HG02852 (cell line): Measurements from ENCODE around the gene ALG3.
A peak's percentile ranks its signal among the peaks of the same experiment; 100 is the strongest.

Experiments used
- ATAC-seq: cut with Tn5 transposase; IDR thresholded peaks from one replicate; pipeline ENCODE4 v1.9.1; 2021; ENCODE audit warnings: mild to moderate bottlenecking, moderate library complexity; ENCODE audit not compliant: unreplicated experiment

The ALG3 gene

DNA sequence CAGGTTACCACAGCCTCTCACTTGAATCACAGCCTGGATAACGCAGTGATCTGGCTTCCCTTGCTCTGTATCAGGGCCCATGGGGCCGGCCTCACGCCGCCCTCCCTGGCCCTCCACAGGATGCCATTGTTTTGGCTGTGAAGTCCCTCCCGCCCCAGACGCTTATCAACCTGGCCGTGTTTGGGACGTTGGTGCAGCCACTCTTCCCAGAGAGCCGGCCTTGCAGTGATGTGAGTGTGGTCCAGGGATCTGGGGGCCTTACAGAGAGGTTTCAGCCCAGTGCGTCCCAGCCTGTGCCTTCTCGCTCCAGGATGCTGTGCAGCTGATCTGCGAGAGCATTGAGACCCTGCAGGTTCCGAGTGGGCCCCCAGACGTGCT, 12.7 kb downstream of the ALG3 start:
- no peak for ATAC-seq

GRCh38 chr3:184235381-184236032, 13.3 kb downstream of the ALG3 start:
- no peak for ATAC-seq

DNA sequence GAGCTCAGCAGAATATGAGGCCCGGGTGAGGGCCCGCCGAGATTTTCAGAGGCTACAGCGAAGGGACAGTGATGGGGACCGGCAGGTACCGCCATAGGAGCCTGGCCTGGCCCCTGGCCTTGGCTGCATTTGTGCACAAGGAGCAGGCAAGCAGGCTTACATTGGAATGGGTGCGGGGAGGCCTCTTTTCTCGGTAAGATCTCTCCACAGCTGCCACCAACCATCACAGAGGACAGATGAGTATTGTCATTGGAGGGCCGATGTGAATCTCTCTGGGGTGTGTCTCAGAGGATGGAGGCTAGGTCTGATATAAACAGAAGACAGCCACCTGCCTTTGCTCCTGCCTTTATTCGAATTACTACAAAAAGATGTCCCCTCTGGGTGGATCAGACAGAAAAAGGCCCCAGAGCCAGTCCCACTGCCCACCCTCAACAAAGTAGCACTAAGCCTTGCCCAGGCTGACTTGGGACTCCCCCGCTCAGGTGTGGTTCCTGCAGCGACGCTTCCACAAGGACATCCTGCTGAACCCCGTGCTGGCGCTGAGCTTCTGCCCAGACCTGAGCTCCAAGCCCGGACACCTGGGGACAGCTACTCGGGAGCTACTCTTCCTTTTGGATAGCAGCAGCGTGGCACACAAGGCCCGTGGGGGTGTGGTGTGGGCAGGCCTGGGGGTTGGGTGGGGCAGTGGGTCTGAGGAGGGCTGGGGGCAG, 13.9 kb downstream of the ALG3 start:
- no peak for ATAC-seq

DNA sequence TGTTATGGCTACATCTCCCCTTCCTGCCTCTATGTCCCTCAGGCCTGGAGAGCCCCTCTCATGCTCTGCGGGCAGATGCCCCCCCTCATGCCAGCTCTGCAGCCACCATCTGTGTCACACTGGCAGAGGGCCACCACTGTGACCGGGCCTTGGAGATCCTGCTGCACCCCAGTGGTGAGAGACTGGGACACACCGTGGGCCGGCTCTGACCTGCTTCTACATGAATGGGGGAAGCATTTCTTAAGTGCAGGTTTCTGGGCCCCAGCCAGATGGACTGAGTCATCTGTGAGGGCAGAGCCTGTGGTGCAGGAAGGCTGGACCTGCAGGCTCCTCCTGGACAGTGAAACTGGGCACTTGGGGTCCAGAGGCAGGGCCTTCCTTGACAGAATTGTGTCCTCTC, 14.5 kb downstream of the ALG3 start:
- ATAC-seq = no peak

- ATAC-seq = no peak
Measured at GRCh38 chr3:184233127-184233843, 15.5 kb downstream of the ALG3 start.

DNA sequence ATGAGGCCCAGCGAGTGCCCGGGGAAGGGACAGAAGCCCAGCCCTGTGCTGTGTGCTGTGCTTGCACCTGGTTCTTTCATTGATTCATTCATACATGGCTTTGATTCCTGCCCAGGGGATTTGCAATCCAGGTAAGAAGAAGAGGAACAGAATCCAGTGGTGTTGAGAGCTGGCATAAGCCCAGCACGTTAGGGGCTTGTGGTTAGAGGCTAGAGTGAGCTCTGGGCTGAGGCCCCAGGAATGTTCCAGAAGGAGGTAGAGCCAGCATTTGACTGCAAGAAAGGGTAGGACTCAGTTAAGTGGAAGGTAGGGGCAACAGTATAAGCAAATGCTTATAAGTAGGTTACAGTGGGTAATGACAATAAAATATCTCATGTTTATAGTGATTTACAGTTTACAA, 17.1 kb downstream of the ALG3 start:
- no peak for ATAC-seq

DNA sequence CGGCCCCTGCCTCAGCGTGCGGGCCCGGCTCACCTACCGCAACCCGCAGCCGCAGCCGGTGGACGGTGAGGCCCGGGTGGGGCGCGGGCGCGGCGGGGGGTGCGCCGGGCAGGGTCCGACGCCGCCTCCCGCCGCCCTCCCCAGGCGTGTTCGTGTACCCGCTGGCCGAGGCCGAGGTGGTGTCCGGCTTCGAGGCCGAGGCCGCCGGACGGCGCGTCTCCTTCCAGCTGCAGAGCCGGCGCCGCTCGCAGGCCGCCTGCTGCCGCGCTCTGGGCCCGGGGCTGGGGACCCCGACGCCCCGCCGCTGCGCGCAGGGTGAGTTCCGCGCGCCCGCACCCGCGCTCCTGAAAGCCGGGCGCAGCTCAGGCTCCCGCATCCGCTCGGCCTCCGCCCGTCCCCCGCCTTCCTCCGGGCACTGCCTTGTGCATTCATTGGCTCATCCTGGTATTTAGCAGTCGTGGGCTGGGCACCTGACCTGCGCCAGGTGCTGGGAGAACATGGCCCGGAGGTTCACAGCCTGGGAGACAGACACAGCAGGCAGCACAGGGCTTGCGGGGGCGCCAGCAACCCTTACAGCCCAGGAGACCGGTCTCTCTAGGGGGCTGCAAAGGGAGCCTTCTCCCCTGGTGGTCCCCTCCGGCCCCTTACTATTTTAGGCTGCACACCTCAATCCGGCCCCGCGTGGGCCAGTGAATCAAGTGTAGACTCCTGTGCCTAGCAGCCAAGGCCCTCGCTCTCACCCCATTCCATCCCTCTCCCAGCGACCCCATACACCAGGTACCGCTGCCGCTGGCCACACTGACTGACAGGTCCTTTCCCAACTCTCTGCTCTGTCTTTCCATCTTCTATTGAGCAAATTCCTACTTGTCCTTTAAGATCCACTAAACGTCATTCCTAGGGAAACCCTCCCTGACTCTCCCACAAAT, 17.9 kb downstream of the ALG3 start:
- ATAC-seq = no peak

DNA sequence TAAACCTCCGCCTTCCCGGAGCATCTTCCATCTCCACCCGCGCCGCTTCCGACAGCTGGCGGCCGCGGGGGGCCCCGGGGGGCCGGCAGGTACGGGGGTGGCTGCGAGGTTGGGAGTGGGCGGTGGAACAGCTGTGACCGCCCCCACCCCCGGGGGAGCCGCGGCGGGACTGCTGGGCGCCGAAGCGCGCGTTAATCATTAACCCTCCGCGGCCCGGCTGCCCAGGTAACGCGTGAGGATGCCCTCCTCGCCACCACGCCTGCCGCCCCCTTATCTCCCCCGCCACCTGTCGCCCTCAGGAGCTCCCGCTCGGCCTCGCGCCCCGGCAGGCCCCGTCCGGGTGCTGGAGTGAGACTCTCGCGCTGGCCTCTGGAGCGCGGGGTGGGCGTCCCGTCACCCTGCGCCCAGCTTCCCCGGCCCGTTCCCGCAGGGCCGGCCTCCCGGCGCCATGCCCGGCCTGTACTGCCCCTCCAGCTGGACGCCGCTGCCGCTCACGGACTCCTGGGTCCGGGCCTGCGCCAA, 18.6 kb downstream of the ALG3 start:
- ATAC-seq = no peak

GRCh38 chr3:184229394-184230080, 19.2 kb downstream of the ALG3 start, which contains the start of gene VWA5B2:
Gene VWA5B2, plus strand, starts transcription at chr3:184229585. Its CDS starts 944 bp downstream, at chr3:184230529.
- ATAC-seq = peak; percentile 76

- no peak for ATAC-seq
Measured at GRCh38 chr3:184228376-184229137, 20.2 kb downstream of the ALG3 start.

DNA sequence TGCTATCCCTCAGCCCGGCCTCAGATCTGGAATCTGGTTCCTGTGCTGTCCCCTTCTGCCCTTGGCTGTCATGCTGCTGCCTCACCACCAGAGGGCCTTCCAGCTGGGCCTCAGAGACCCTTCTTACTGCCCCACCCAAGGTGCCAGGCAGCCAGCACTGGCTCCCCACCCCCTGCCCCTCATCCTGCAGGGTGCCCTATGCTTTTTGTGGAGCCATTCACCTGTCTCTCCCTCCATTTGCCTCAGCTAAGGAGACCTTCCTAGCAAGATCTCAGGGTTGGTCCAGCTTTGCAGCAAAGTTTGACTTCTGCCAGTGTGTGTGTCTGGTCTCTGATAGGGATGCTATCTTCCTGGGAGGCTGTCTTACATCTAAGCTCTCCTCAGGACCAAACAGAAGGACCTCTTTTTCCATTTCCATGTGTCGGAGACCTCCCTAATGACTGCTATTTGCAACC, 21.3 kb downstream of the ALG3 start:
- ATAC-seq = no peak

GRCh38 chr3:184223946-184224345, 24.8 kb downstream of the ALG3 start:
- ATAC-seq = no peak

- no peak for ATAC-seq
Measured at GRCh38 chr3:184222521-184222920, 26.2 kb downstream of the ALG3 start.

DNA sequence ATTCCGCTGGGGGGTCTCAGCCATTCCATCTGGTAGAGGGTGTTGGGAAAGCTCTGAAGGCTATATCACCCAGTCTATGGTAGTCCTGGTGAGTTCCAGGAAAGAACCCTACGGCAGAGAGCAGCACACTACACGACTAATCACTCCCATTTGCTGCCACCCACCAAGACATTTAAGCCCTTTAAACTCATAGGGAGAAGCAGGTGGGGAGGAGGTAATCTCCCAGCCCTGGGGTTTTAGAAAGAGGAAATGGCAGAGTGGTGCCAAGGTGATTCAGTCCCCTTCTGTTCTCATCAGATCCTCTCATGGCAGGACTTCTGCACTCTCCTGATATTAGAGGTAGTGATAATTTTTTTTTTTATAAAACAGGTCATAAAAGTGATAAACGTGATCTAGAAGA, 29.9 kb downstream of the ALG3 start:
- ATAC-seq = no peak

DNA sequence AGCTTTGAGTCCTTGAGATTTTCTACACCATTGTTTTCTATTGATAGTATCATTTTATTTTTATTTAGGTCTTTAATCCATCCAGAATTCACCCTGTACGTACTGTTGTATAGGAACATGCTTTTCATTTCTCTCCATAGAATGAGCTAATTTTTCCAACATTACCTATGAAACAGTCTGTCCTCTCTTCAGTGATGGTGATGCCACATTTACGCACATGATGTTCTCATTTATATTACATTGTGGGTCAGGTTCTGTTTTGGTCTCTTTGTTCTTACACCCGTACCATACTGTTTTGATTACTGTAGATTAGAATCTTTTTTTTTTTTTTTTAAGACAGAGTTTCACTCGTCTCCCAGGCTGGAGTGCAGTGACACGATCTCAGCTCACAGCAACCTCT, 37.0 kb downstream of the ALG3 start:
- ATAC-seq = no peak

GRCh38 chr3:184211297-184211696, 37.5 kb downstream of the ALG3 start:
- no peak for ATAC-seq

- ATAC-seq = no peak
Measured at GRCh38 chr3:184209146-184209923, 39.4 kb downstream of the ALG3 start.

DNA sequence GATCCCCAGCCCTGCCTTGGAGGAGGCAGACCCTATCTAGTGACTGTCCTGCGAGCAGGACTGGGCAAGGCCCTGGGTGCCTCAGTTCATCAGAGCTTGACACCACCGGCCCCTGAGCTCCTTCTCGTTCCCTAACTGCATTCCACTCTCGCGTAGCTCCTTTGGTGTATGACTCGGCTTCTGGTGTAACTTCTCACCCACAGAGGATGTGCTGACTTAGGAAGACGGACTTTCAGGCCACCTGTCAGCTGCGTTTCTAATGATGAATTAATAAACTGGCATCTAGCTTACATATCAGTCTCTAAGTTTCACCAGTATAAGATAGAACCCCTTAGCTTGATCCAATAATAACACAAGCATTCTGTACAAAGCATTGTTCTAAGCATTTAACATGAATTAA, 45.2 kb downstream of the ALG3 start:
- ATAC-seq = no peak

DNA sequence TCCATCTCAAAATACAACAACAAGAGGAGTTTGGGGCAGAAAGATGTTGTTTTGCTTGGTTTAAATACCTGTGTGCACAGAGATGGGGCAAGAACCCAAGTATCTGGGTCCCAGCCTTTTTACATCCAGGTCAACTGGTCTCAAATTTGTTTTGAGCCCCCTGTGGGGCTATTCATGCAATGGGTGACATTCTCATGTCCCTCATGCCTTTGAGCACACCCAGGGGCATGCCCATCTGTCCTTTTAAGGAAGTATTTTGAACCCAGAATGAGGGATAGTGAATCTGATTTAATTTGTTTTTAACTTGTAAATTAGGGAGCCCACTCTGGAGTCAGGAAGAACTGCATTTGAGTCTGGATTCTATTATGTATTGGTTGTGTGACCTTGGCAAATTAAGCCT, 47.9 kb downstream of the ALG3 start:
- no peak for ATAC-seq
